GM15510 (cell line): Measurements from ENCODE around the gene GLRA1.

Experiments used
- POLR2A ChIP-seq: IDR thresholded peaks from 3 replicates; pipeline ENCODE4 v1.6.1; 2011; ENCODE audit warnings: borderline replicate concordance; ENCODE audit not compliant: insufficient read length; ENCODE audit errors: extremely low read depth

Gene GLRA1

GRCh38 chr5:151935135-151935695 lies 10.6 kb upstream of the GLRA1 start:
- no peak for TF ChIP-seq POLR2A

- no peak for TF ChIP-seq POLR2A
Measured at GRCh38 chr5:151931260-151931659, 6.6 kb upstream of the GLRA1 start.

- TF ChIP-seq POLR2A: no peak
Measured at GRCh38 chr5:151926188-151926587, 1.5 kb upstream of the GLRA1 start.

GRCh38 chr5:151925340-151925739 lies 689 bp upstream of the GLRA1 start:
- TF ChIP-seq POLR2A: no peak

- no peak for TF ChIP-seq POLR2A
Measured at GRCh38 chr5:151923866-151924476, 680 bp downstream of the GLRA1 start.

- no peak for TF ChIP-seq POLR2A
Measured at GRCh38 chr5:151921916-151922315, 2.7 kb downstream of the GLRA1 start.

GRCh38 chr5:151917904-151918303 lies 6.7 kb downstream of the GLRA1 start:
- no peak for TF ChIP-seq POLR2A

DNA sequence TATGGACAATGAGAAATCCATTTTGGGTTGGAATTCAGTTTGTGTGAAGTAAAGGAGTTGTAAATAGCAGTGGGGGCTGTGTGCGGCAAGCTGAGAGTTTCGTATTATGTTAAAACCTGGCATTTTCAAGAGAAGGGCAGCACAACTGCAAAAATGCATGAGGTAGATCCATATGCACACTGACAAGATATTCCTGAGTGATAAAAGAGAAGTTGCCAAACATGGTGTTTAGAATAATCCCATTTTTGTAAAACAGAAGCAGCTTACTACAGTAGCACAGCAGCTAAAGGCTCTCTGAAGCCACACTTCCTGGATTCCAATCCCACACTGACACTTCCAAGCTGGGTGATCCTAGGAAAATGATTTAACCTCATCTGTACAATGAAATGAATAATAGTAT lies 11.2 kb downstream of the GLRA1 start:
- no peak for TF ChIP-seq POLR2A

- TF ChIP-seq POLR2A: no peak
Measured at GRCh38 chr5:151912360-151912759, 12.3 kb downstream of the GLRA1 start.

GRCh38 chr5:151911011-151911410 lies 13.6 kb downstream of the GLRA1 start:
- no peak for TF ChIP-seq POLR2A

DNA sequence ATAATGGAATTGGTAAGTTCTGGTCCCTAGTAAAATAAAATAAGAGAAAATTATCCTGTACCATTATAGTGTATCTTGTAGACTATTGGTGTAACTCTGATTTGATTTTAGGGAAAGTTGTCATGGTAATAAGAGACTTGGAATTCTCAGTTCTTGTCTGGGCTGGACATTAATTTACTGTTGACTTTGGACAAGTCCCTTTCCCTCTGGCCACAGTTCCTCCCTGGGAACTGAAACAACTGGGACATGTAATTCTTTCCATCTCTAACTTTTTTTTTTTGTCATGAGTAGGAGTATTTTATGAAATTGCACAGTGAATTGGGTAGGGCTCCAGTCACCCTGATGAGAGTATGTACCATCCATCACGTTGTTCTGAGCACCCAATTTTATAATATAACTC lies 15.0 kb downstream of the GLRA1 start:
- TF ChIP-seq POLR2A: no peak

DNA sequence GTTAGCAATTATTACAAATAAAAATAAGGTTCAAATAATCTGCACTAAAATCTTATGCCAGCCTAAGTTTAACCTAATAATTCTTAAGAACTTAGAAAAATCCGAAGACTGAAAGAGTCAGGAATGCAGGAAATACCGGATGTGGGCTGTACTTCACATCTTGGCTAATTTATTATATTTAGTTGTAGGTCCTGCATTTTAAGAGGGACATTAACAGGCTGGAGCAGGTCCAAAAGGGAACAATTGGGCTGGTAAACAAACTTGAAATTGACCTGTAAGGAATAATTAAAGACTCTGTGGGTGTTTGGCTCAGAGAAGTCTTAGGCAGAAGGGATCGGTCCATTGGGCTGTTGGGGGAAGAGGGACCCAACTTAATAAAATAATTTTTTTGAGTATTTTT lies 18.4 kb downstream of the GLRA1 start:
- no peak for TF ChIP-seq POLR2A

DNA sequence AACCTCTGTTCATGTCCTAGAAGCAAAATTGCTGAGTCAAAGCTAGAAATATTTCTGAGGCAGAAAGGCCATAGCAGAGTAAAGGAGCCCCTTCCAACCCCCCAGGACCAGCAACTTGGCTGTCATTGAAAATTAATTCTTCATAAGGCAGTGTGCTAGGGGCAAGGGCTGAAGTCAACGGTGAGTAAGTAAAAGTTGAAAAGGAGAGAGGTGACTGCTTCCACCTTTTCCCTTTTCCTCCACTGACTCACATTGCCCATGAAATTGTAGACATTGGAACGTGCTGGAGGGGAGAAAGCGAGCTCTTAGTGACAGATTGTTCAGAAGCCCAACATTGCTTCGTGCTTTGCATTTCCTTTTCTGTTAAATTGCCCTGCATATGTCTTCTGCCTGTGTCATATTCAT lies 19.1 kb downstream of the GLRA1 start:
- TF ChIP-seq POLR2A: no peak

GRCh38 chr5:151904909-151905308 lies 19.7 kb downstream of the GLRA1 start:
- TF ChIP-seq POLR2A: no peak

DNA sequence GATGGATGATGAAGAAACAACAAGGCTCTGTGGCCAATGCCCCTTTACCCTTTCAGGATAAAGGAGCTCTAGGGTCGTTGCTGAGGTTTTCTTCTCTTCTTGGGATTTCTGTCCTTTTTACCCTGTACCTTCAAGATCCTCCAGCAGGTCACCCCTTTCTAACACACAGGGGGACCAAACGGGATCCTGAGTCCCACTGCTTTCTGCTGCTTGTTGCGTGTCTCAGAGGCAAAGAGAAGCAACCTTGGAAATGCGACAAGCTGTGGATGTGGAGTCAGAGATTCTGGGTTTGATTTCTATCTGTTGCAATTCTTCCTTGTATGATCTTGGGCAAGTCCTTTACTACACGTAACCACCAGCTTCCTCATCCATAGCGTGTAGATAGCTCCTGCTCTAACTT lies 20.5 kb downstream of the GLRA1 start:
- TF ChIP-seq POLR2A: no peak

DNA sequence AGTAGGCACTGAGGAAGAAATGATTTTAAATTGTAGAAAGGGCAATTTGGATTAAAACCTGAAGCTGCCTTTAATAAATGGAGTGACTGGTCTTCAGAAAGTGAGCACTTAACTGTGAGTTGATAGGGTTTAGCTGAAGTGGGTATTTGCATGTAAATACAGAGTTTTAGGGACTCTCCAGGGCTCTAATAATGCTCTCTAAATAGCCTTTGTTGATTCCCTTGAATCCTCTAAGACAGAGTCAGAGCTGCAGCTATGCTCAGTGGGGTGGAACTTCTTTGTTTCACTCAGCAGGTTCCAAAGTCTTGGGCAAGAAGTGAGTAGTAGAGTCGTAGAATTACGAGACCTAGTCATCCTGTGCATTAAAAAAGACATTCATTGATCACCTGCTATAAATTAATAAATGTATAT lies 21.4 kb downstream of the GLRA1 start:
- no peak for TF ChIP-seq POLR2A

- TF ChIP-seq POLR2A: no peak
Measured at GRCh38 chr5:151902215-151902614, 22.4 kb downstream of the GLRA1 start.
